DND-41 (cell line): ENCODE results near the gene DGKH.

Source experiments
- ATAC-seq: fragments of 200-7000 bp; cut with Tn5 transposase; 3 replicates; pipeline ENCODE4 v1.9.1; 2021; ENCODE audit warnings: low read depth; ENCODE audit not compliant: insufficient read depth
- DNase-seq: peaks from one replicate; pipeline ENCODE4 v3.0.0-alpha.2; 2020
- H2AFZ ChIP-seq: 2 replicates; pipeline ENCODE4 v1.6.0; 2012; ENCODE audit warnings: low read depth, low read length
- H3K27ac ChIP-seq: 2 replicates; pipeline ENCODE4 v1.5.1; 2012; ENCODE audit warnings: low read length, inconsistent platforms
- H3K27me3 ChIP-seq: fragments of 200-600 bp; sonication (generic); 2 replicates; pipeline ENCODE4 v1.6.0; 2012; ENCODE audit warnings: low read length, mild to moderate bottlenecking, inconsistent platforms; ENCODE audit not compliant: insufficient read depth, poor library complexity
- H3K36me3 ChIP-seq: 2 replicates; pipeline ENCODE4 v1.5.1; 2012; ENCODE audit warnings: low read length, inconsistent platforms; ENCODE audit not compliant: insufficient read depth
- H3K4me1 ChIP-seq: 2 replicates; pipeline ENCODE4 v1.5.1; 2012; ENCODE audit warnings: mild to moderate bottlenecking, low read length; ENCODE audit not compliant: insufficient read depth
- H3K4me2 ChIP-seq: 2 replicates; pipeline ENCODE4 v1.6.0; 2012; ENCODE audit warnings: mild to moderate bottlenecking, moderate library complexity, low read length, inconsistent platforms; ENCODE audit not compliant: insufficient read depth
- H3K4me3 ChIP-seq, 2 experiments: fragments of 200-600 bp in 1 of 2; shearing (Covaris generic) in 1 of 2; 2 replicates each; pipeline ENCODE4 v1.5.1; 2012 to 2016; ENCODE audit warnings: inconsistent platforms in 2 of 2, low read length in 2 of 2, mild to moderate bottlenecking in 2 of 2, low read depth in 1 of 2, moderate library complexity in 1 of 2
- H3K79me2 ChIP-seq: 2 replicates; pipeline ENCODE4 v1.6.0; 2012; ENCODE audit warnings: low read length, inconsistent platforms; ENCODE audit not compliant: insufficient read depth
- H3K9ac ChIP-seq: 2 replicates; pipeline ENCODE4 v1.6.0; 2012; ENCODE audit warnings: low read depth, mild to moderate bottlenecking, inconsistent platforms, low read length, moderate library complexity
- H3K9me3 ChIP-seq: 2 replicates; pipeline ENCODE4 v1.5.1; 2012; ENCODE audit warnings: low read length, moderate library complexity, mild to moderate bottlenecking, inconsistent platforms; ENCODE audit not compliant: insufficient read depth, severe bottlenecking
- H4K20me1 ChIP-seq: 2 replicates; pipeline ENCODE4 v1.6.0; 2012; ENCODE audit warnings: low read length; ENCODE audit not compliant: insufficient read depth
- CTCF ChIP-seq: IDR thresholded peaks from 2 replicates; pipeline ENCODE4 v1.5.1; 2012; ENCODE audit warnings: borderline replicate concordance, low read length, moderate library complexity, mild to moderate bottlenecking; ENCODE audit not compliant: poor library complexity, severe bottlenecking; ENCODE audit errors: extremely low read depth
- EZH2 ChIP-seq: IDR thresholded peaks from 3 replicates; pipeline ENCODE4 v1.6.1; 2012; ENCODE audit warnings: borderline replicate concordance, low read depth, mild to moderate bottlenecking, moderate library complexity, low read length, inconsistent platforms; ENCODE audit not compliant: severe bottlenecking

DGKH gene

GRCh38 chr13:42276683-42277082 is 228.2 kb downstream of the DGKH start:
- Histone ChIP-seq H4K20me1 (no peaks in the 10 kb centered on the region; the same call in 1 of the 2 replicates), H3K36me3 (0 out of 2 replicates have a peak, but pooled peaks cover 3% of the 10 kb centered on the region), H3K4me1 (peaks cover 38% of the 10 kb centered on the region), H3K79me2 (peaks cover 91% of the 10 kb centered on the region), H3K27ac (no peak overlapping the region), H3K27me3 (no peaks in the 10 kb centered on the region), H3K9ac (no peak overlapping the region), H3K4me2 (peak overlapping the region; percentile 29; the same call in 1 of the 2 replicates), H2AFZ (no peak overlapping the region), H3K9me3 (no peaks in the 10 kb centered on the region), H3K4me3 (no peak overlapping the region)
- ATAC-seq: no peak
- no peak for TF ChIP-seq CTCF
- no peak for TF ChIP-seq EZH2
- DNase-seq: no peak

GRCh38 chr13:42277618-42278276 is 229.3 kb downstream of the DGKH start:
- H3K4me1 ChIP-seq: peaks cover 35% of the 10 kb centered on the region
- H3K36me3 ChIP-seq: 0 out of 2 replicates have a peak, but pooled peaks cover 3% of the 10 kb centered on the region
- H3K27me3 ChIP-seq: no peaks in the 10 kb centered on the region
- H3K4me3 ChIP-seq: no peak overlapping the region
- TF ChIP-seq EZH2 (no peak), CTCF (no peak)
- H3K27ac ChIP-seq: no peak overlapping the region
- no peak overlapping the region for H2AFZ ChIP-seq
- H3K9me3 ChIP-seq: no peaks in the 10 kb centered on the region
- no peak overlapping the region for H3K4me2 ChIP-seq
- no peak overlapping the region for H3K9ac ChIP-seq
- peaks cover 3% of the 10 kb centered on the region; the same call in 1 of the 2 replicates for H4K20me1 ChIP-seq
- peaks cover 90% of the 10 kb centered on the region for H3K79me2 ChIP-seq
- no peak for ATAC-seq
- DNase-seq: no peak

- no peak overlapping the region for H3K27ac ChIP-seq
Measured at GRCh38 chr13:42279080-42279479, 230.6 kb downstream of the DGKH start.

More at GRCh38 chr13:42279080-42279479, 230.6 kb downstream of the DGKH start:
- H3K27me3 ChIP-seq: no peaks in the 10 kb centered on the region
- 0 out of 2 replicates have a peak, but pooled peaks cover 3% of the 10 kb centered on the region for H3K36me3 ChIP-seq
- peaks cover 89% of the 10 kb centered on the region for H3K79me2 ChIP-seq
- ATAC-seq: no peak
- peaks cover 3% of the 10 kb centered on the region; the same call in 1 of the 2 replicates for H4K20me1 ChIP-seq
- DNase-seq: no peak
- peaks cover 21% of the 10 kb centered on the region for H3K4me1 ChIP-seq
- no peak overlapping the region for H3K4me2 ChIP-seq
- no peak overlapping the region for H3K4me3 ChIP-seq
- no peak overlapping the region for H2AFZ ChIP-seq
- no peak for TF ChIP-seq EZH2
- no peak for TF ChIP-seq CTCF
- H3K9me3 ChIP-seq: no peaks in the 10 kb centered on the region
- H3K9ac ChIP-seq: no peak overlapping the region
